GM18867 (cell line): ENCODE results near the gene EDAR.

Experiments
- ATAC-seq: cut with Tn5 transposase; IDR thresholded peaks from one replicate; pipeline ENCODE4 v1.9.1; 2021; ENCODE audit warnings: mild to moderate bottlenecking, moderate library complexity; ENCODE audit not compliant: unreplicated experiment

EDAR gene

DNA sequence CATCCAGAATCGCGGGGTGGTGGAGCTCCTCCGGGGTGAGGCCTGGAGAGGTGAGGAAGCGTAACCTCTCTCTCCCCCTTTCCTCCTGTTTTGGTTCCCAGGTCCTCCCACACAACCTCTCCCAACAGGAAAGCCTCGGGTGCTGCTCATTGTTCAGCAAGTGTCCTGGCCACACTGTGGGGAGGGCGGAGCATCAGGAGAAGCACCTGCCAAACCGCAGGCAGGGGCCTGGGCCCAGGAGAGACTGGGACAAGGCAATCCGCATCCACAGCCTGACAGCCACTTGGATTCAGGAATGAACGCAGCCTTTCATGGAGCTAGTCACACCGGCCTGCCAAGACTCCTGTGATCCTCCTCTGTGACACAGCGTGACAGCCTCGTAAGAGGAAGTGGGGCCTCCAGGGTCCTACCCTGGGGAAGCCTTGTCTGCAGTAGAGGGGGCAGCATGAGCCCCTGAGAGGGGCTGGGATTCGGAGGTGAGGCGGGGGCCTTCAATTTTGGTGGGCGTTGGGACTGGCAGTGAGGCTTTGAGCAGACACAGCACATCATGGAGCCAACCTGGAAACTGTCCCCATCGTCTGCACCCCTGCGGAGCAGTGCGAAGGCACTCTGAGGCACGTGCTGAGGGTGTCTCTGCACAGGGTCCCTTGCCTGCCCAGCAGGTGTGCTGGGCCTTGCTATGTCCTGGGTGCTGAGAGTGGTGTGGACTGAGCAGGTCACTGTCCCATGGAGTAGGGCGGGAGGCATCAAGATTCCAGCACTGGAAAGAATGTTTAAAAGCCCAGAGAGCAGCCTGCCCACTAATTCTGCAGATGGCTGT is 62.2 kb downstream of the EDAR start:
- ATAC-seq = no peak

DNA sequence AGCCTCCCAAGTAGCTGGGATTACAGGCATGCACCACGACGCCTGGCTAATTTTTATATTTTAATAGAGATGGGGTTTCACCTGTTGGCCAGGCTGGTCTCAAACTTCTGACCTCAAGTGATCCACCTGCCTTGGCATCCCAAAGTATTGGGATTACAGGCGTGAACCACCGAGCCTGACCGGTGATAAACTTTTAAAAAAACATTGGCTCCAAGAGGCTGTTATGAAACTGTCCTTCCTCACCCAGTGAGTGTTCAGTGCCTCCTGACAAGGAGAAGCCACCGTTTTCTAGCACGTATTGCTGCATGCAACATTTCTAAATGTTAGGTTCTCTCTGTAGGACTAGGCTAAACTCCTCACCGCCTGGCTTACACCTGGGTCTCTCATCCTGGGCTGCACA is 63.3 kb downstream of the EDAR start:
- no peak for ATAC-seq

DNA sequence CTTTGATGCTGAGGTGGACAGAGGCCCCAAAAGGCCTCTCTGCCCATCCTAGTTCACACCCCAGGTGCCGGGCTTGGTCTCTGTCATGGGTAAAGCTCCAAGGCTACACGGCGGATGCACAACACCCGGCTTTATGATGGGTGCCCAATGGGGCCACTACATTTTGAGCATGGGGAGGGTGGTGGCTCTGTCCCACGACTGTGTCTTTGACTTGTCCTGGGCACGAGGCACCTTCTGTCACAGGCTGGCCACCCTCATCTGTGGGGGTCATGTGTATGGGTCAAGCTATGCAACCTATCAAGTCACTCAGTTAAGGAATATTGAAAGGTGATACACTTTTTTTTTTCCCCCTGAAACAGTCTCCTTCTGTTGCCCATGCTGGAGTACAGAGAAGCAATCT is 63.7 kb downstream of the EDAR start:
- no peak for ATAC-seq

DNA sequence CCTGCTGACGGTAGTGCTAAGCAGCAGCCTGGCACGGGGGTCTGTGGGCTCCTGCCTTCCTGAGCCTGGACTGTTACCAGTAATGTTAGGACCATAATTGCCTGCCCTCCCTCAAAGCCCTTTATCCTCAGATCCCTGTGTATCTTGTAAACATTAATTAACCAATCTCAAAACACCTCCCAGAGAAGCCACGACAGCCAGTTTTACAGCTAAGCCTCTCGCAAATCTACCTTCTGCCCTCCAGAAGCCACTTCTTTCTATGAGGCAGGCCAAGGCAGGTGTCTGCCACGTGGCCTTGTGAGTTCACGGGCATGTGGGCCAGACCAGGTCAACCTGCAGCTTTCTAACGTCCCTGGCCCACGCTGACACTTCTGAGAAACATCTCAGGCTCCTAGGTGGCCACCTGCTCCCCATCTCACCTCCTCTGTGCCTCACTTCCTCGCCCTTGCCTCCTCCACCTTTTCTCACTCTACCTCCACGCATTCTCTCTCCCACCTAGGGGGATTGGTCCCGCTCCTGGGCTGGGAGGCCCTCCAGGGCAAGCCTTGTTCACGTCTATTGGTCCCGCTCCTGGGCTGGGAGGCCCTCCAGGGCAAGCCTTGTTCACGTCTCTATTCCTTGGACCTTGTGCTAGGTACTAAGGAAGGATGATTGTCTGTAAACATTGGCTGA is 64.3 kb downstream of the EDAR start:
- ATAC-seq = no peak

DNA sequence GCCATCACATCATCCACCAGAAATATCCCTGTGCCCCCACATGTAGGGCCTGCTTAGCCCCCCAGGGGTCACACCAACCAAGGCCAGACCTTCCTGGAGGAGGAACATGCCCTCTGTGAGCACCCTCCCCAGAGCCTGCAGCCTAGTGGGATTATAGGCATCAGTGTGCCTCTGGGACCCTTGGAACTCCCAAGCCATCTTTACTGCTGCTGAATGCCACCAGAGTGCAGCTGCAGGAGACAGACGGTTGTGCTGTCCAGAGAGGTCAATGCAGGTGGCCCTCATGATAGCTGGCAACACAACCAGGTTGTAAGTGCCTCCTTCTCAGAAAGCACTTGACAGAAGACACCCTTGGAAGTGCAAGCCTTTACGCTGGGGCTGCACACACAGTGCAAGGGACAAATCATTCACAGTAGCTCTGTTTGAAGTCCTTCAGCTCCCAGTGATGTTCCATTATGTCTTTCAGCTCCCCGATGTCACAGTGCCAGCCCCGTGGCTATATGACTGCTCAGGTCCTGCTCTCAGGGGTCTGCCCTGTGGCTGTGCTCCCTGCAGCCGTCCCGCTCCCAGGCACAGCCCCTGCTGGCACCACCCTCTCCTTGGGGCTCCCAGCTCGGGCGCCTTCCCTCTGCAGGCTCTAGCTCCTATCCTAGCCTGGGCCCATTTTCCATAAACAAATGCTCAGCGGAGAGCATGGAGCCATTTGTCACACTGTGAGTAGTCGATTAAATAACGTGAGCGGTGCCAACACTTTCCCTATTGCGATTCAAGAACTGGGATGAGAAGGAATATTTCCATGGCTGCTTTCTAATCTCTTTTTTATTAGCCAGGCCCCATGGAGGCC is 65.1 kb downstream of the EDAR start:
- no peak for ATAC-seq

DNA sequence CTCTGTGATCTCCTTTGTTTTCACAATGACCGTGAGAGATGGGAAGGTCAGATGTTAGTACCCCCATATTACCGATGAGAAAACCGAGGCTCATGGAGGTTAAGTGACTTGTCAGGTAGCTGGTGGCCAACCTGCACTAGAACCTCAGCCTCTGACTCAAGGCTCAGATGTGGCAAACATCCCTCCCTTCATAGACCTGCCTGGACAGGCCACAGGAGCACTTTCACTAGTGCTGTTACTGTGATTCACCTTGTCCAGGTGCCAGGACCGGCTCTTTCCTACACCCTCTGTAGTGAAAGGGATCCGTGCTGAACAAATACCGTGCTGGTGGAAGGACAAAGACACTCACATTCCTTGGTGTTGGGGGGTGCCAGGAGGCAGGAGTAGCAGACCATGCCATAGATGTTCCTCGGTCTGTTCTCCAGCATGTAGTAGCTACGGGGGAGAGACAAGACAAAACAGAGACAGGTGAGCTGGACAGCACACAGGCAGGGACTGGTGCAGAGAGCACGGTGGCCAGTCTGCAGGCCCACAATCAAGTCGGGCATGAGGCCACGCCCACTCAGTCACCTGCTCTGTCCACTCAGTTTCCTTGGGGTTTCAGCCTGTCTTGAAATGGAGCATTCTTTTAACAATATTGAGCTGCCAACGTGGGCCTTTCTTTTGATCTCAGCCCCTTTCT is 65.9 kb downstream of the EDAR start:
- ATAC-seq = no peak

DNA sequence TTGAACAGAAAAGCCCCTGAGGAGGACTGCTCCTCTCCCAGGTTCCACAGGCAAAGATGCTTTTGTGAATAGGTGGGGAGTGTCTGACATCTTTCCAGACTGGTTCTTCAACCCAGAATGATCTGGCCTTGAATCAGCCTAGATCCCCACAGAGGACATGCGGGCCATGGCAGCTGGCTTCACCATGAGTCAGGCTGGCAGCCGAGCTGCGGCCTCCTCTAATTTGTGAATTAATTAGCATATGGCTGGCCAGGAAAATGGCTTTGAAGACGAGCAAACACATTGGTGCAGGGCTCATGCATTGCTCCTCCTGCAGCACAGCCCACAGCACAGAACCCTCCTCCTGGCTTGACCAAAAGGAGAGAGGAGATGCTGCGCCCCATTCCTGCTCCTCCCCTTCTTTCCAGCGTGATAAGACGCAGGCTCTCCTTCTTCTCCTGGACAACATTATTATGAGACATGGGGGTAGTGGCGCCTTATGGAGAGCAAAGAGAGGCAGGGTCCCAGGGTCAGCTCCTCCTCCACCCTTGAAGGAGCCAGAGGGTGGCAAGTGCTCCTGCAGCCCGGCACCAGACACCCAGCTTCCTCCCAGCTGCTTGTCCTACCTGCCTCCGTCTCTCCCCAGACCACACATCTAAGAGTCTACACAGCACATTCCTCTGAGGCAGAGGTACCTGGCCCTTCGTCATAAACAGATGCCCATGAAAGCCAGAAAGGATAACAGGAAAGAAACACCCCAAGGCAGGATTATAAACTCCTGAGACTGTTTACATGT is 66.7 kb downstream of the EDAR start:
- ATAC-seq = no peak

DNA sequence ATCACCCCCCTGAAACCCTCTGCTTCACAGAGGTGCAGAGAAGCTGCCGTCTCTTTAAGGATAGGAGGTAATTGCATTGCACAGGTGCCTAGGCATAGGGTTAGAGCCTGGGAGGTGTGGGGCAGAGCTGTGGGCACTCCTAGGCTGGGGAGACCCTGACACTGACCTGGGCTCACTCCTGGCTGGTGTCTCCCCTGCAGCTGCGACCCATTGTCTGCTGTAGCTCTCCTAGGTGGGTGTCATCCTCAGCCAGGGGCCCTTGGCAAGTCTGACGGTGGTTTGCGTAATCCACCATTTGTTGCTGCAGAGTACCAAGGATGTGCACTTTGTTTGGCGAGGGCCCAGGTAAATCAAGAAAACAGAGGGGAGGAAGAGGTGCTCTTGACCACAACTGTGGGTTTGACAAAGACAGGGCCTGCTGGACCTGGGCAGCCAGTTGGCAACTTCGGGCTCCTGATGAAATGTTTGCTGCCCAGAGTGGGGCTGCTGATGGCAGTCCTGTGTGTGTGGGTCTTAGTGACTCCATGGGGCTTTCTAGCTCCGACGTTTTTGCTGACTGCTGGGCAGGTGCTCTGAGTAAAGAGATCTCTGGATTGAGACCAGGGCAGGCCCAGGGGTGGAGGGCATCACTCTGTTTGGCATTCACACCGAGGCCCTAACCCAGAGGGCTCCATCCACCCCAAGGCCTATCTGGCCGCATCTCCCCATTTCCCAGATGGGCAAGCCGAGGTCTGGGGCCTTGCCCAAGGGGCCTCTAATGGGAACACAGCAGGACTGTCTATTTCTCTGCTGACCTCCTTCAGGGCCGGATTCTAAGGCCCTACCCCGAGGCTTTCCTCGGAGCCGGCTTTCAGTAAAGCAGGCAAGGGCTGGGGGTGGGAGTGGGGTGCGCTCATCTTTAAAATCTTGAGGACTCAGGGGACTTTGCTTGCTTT is 67.7 kb downstream of the EDAR start:
- ATAC-seq = no peak

DNA sequence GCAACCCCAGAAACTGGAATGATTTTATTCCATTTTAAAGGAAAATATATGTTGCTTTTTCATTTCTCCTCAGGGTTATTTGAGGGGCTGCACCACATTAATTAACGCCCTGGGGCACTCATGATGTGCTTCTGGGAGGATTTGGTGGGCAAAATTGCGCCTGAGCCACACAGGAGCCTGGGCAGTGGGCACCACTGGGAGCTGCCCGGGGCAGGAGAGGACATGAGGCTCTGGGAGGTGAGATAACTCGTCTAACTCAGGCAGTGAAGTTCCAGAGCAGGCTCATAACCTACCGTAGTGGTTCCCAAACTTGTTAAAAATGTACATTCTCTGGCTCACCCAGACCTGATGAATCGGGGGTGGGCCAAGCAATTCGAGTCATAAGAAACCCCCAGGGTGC is 68.3 kb downstream of the EDAR start:
- no peak for ATAC-seq

DNA sequence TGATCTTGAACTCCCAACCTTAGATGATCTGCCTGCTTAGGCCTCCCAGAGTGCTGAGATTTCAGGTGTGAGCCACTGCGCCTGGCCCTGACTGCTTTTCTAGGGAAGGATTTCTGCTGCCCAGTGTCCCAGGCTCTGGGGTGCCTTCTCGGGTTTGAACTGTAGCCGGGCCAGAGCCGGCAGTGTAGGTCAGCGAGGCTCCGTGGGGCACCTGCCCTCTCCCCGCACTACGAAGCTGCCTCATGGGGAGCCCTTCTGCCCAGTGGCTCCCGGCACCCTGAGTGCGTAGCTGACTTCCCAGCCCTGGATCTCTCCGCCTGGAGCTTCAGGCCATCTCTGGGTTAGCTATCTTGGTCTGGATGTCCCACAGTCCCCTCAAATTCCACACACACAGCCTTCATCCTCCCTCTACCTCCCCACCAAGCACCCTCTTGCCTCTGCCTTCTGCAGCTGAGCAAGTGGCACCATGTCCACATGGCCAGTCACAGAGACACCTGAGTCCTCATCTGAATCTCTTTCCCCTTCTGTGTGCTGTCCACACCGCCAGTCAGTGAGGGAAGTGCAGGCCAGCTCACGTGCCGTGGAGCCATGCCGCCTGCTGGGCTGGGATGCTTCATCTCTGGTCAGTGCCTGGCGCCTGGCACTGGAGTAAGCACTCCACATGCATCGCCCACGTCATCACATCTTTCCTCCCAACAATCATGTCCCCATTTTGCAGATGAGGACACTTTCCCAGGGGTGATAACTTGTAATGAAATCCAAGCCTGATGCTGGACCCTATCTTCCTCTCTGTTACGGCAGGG is 69.2 kb downstream of the EDAR start:
- no peak for ATAC-seq

DNA sequence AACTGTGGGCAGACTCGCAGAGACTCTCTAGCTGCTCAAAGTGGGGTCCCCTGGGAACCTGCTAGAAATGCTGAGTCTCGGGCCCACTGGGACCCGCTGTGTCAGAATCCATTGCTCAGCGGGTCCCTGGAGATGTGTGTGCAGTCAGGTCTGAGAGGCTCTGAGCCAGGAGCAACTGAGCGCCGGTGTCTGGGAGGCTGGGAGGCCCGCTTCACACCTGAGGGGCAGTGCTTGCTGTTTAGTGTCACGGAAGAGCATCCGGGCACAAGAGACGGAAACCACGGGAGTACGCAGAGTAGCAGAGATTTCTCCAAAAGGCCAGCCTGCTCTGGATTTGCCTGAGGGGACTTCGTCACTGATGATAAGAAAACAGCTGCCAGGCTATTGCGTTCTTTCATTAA is 70.1 kb downstream of the EDAR start:
- no peak for ATAC-seq

DNA sequence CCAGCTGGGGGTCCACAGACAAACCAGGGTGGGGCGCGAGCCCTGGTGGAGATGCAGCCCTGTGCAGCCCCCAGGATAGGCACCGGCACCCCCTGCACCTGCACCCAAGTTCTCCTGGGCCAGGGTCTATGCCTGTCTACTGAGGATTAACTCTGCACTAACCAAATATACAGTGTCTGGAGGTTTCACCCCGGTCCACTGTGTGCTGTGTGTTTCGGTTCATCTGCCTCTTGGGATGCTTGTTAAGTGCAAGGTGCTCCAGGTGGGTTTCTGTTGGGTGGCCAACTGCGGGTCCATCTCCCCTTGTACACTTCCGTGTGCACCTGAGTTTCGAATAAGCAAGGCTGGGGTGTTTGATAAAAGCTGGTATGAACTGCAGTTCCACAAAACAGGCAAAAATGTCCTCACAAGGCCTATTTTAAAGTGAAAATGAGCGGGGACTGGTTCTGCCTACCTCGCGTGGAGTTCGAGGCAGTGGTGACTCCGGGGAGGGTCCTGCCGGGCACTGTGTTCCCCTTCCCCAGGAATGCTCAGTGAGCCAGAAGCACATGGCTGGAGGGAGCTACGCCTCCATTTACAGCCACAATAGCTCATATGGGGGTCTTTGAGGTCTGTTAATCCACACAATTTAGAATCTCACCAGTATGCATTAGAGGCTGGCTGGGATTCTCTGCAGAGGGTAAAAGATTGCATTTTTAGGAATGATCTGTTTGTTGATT is 70.7 kb downstream of the EDAR start:
- ATAC-seq = no peak

DNA sequence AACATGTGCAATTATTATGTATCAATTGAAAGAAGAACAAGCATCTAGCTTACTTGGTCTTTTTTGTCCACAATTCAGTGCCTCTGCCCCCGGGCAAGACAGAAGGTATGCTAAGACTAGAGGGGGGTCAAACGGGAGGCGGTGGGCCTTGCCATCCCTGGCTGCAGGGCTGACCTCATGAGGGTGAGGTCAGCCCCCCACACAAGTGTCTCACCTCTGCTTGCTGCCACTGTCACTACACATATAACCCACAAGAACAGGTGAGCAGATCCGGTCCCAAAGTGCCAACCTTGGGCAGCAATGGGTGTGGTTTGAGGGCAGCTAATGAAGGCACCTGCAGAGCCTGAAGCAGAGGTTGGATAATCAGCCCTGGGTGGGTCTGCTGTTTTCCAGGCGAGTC is 71.5 kb downstream of the EDAR start:
- no peak for ATAC-seq

DNA sequence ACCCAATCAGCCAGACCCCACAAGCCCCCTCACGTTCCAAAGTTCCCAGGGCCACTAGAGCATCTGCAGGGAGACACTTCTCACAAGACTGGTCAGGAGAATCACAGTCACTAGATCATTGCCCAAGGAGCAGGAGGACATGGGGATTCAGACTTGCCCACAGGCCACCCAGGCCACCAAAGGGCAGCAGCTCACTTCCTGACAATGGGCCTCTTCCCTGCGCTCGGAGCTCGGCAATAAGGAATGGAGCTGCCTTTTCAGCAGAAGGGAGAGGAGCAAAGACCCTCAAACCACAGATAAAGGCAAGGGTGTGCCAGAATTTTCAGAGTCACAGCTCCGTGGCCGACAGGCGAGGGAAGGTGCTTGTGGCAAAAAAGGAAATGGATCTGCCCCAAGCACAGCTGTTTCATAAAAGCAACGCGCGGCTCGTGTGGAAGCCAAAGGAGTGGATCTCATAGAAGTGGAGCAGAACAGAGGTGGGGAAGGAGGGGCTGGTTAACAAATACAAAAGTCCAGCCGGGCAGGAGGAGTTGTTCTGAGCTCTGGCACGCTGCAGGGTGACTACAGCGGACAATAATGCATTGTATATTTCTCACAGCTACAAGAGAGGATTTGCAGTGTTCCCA is 72.1 kb downstream of the EDAR start:
- ATAC-seq = no peak

DNA sequence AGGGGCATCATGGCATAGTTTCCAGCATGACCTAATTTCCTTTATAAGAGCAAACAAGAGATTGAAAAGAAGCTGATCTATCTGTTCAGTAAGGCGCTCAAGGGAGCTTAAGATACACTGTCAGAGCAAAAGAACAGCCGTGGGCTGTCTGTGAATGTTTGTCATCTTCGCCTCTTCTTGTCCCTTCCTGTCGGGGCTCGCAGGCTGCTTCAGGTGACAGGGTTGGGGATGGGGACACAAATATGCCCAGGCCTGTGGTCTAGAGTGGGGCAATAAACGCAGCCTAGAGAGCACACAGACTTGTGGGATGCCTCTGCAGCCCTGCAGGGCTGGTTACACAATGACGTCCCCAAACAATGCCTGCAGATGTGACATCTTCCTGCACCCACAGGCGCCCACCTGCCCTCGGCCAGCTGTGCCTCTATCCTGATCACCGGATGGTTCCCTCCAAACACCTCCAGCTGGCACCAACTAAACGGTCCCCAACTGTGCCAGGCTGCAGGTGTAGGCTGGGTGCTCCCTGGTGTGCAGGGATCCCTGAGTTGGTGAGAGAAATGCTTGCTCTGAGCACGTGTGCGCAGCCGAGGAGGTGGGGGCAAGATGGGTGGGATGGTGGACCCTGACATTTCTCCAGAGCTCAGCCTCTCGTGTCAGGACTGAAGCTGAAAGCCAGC is 72.8 kb downstream of the EDAR start:
- no peak for ATAC-seq

DNA sequence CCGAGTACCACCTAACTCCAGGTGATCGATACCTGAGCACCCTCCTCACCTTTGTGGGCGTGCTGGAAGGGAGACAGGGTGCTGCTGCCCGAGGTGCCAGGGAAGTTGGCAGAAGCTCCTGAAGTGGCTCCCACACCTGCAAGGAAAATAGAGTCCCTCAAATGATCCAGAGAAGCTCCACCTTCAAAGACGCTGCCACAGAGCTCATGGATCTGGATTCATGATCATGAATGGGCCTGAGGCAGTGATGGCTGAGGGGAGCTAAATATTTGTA is 76.5 kb downstream of the EDAR start:
- ATAC-seq = no peak
